ENCODE results near the gene ABLIM2.

Gene ABLIM2

GRCh38 chr4:8132400-8132799, 26.2 kb downstream of the ABLIM2 start:
- Histone ChIP-seq H3K36me3 (ENCODE audit: control insufficient read depth, insufficient read depth, low read length) (no peaks in the 10 kb centered on the region), H3K27me3 (replicated peaks; ENCODE audit: control insufficient read depth, insufficient read depth, low read length) (peaks cover 2% of the 10 kb centered on the region; the same call in 1 of the 2 replicates), H3K4me3 (replicated peaks; ENCODE audit: low read depth, low read length) (no peak overlapping the region)
- DNase-seq (ENCODE audit: extremely low read depth, insufficient read length): no peak
- TF ChIP-seq CTCF (IDR thresholded peaks at IDR 0.05; ENCODE audit: insufficient read depth, low read length, poor library complexity, severe bottlenecking): no peak

GRCh38 chr4:8131826-8132225, 26.8 kb downstream of the ABLIM2 start:
- H3K36me3 ChIP-seq (ENCODE audit: control insufficient read depth, insufficient read depth, low read length): no peaks in the 10 kb centered on the region
- no peak for DNase-seq (ENCODE audit: extremely low read depth, insufficient read length)
- TF ChIP-seq CTCF (IDR thresholded peaks at IDR 0.05; ENCODE audit: insufficient read depth, low read length, poor library complexity, severe bottlenecking): no peak
- H3K4me3 ChIP-seq (replicated peaks; ENCODE audit: low read depth, low read length): no peak overlapping the region
- peaks cover 2% of the 10 kb centered on the region; the same call in 1 of the 2 replicates for H3K27me3 ChIP-seq (replicated peaks; ENCODE audit: control insufficient read depth, insufficient read depth, low read length)

GRCh38 chr4:8131210-8131609, 27.4 kb downstream of the ABLIM2 start:
- H3K4me3 ChIP-seq (replicated peaks; ENCODE audit: low read depth, low read length): no peak overlapping the region
- no peaks in the 10 kb centered on the region for H3K36me3 ChIP-seq (ENCODE audit: control insufficient read depth, insufficient read depth, low read length)
- TF ChIP-seq CTCF (IDR thresholded peaks at IDR 0.05; ENCODE audit: insufficient read depth, low read length, poor library complexity, severe bottlenecking): no peak
- no peak for DNase-seq (ENCODE audit: extremely low read depth, insufficient read length)
- peaks cover 2% of the 10 kb centered on the region; the same call in 1 of the 2 replicates for H3K27me3 ChIP-seq (replicated peaks; ENCODE audit: control insufficient read depth, insufficient read depth, low read length)

GRCh38 chr4:8130346-8131066, 28.1 kb downstream of the ABLIM2 start:
- Histone ChIP-seq H3K27me3 (replicated peaks; ENCODE audit: control insufficient read depth, insufficient read depth, low read length) (peaks cover 2% of the 10 kb centered on the region; the same call in 1 of the 2 replicates), H3K4me3 (replicated peaks; ENCODE audit: low read depth, low read length) (no peak overlapping the region), H3K36me3 (ENCODE audit: control insufficient read depth, insufficient read depth, low read length) (no peaks in the 10 kb centered on the region)
- no peak for TF ChIP-seq CTCF (IDR thresholded peaks at IDR 0.05; ENCODE audit: insufficient read depth, low read length, poor library complexity, severe bottlenecking)
- DNase-seq (ENCODE audit: extremely low read depth, insufficient read length): no peak

GRCh38 chr4:8129785-8130184, 28.8 kb downstream of the ABLIM2 start:
- no peak for DNase-seq (ENCODE audit: extremely low read depth, insufficient read length)
- Histone ChIP-seq H3K27me3 (replicated peaks; ENCODE audit: control insufficient read depth, insufficient read depth, low read length) (peaks cover 2% of the 10 kb centered on the region; the same call in 1 of the 2 replicates), H3K36me3 (ENCODE audit: control insufficient read depth, insufficient read depth, low read length) (no peaks in the 10 kb centered on the region), H3K4me3 (replicated peaks; ENCODE audit: low read depth, low read length) (no peak overlapping the region)
- TF ChIP-seq CTCF (IDR thresholded peaks at IDR 0.05; ENCODE audit: insufficient read depth, low read length, poor library complexity, severe bottlenecking): no peak

Measured in GM06990 (cell line).